ENCODE measurements around the gene ARSJ. TPM values are rescaled to one million over a fixed set of nuclear protein-coding genes. Genes with fewer than 3 reads are reported as not detected.
"Not testable (repeated sequence)": the region's sequence is repeated elsewhere in the genome, so short reads cannot be mapped to it uniquely, and the experiment has no call there.

Gene ARSJ
- total RNA-seq, 6 donors from 2014 or later = 5.4 to 29.3 (median 14.8) TPM

DNA sequence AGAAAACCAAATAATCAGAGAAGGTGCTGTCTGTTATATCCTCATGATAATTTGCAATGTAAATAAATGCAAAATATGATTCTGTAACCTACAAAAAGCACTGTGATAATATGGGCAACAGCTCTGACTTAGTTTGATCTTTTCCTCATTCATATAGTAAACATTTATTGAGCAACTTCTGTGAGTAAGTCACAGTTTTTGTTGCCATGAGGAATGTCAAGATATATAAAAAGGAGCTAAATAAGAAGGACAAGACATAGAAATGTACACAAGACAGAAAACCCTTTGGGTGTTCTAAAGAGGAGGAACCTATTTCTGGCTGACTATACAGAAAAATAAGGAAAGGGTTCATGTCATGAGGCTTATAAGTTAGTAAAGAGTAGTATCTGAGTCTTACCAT, 44.3 kb downstream of the ARSJ start:
- ATAC-seq (ENCODE audit: low FRiP score in 2 of 2) (no peak), DNase-seq (no peak)
- Histone ChIP-seq H3K4me3 (no peak overlapping the region), H3K27ac (no peak overlapping the region), H3K4me1 (no peaks in the 10 kb centered on the region), H3K36me3 (no peaks in the 10 kb centered on the region), H3K9me3 (no peaks in the 10 kb centered on the region), H3K27me3 (no peaks in the 10 kb centered on the region)
- TF ChIP-seq EP300 (IDR thresholded peaks at IDR 0.05) = no peak
- TF ChIP-seq, protein P1, sequence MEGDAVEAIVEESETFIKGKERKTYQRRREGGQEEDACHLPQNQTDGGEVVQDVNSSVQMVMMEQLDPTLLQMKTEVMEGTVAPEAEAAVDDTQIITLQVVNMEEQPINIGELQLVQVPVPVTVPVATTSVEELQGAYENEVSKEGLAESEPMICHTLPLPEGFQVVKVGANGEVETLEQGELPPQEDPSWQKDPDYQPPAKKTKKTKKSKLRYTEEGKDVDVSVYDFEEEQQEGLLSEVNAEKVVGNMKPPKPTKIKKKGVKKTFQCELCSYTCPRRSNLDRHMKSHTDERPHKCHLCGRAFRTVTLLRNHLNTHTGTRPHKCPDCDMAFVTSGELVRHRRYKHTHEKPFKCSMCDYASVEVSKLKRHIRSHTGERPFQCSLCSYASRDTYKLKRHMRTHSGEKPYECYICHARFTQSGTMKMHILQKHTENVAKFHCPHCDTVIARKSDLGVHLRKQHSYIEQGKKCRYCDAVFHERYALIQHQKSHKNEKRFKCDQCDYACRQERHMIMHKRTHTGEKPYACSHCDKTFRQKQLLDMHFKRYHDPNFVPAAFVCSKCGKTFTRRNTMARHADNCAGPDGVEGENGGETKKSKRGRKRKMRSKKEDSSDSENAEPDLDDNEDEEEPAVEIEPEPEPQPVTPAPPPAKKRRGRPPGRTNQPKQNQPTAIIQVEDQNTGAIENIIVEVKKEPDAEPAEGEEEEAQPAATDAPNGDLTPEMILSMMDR (IDR thresholded peaks at IDR 0.05) = no peak
- TF ChIP-seq POLR2AphosphoS5 (IDR thresholded peaks at IDR 0.05) = no peak
- no peak for TF ChIP-seq POLR2A (IDR thresholded peaks at IDR 0.05)

DNA sequence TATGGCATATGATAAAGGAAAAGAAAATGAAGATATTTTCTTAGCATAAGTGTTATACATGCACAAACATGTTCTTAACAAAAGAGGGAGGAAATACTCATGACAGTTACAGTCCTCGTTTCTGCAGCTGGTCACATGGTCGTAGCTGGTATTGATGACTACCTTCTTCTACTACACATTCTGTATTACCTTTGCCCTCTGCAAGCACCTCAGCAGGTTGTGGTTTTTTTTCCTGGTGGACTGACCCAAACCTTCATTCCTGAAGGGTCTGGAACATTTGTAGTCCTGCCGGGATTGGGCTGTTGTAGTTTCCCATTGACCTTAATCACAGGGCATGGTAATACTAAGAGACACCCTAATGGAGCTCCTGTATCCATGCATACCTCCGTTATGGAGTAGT, 54.7 kb downstream of the ARSJ start:
- ATAC-seq (ENCODE audit: low FRiP score in 2 of 2); H3K27me3 ChIP-seq; H3K27ac ChIP-seq; H3K9me3 ChIP-seq; DNase-seq; H3K36me3 ChIP-seq; H3K4me3 ChIP-seq; H3K4me1 ChIP-seq: not testable (repeated sequence)
- 92 to 93% methylated on average over 3 to 4 of the region's 4 CpGs for whole genome bisulfite sequencing, 2 donors

DNA sequence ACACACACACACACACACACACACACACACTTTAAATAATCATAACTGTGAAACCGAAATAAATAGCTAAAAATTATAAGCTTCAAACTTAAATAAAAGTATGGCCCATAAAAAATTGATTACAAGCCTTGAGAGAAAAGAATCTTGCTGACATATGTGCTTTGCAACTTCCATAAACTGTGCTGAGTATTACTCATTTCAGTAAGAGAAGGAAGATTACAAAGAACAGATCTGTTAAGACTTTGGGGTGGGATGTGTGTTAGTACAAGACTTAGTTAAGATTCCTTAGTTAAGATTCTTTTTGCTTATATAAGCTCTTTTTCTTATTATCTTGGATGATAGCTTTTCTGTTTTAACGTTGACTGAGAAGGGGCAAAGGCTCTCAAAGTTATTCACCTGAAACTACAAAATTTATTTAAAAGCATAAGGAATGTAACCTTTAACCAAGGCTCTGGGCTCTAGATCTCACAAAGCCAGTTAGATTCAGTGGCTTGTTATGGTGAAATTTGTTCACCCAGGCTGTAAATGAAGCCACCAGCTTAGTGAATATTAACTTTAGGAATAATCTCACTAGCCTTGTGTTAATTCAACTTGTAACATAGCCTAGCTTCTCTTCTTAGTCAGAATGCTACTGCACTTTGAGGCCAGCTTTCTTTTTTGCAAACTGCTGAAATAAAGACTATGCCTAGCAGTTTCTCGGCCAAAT, 58.2 kb downstream of the ARSJ start:
- no peak overlapping the region for H3K27ac ChIP-seq
- no peak for DNase-seq

DNA sequence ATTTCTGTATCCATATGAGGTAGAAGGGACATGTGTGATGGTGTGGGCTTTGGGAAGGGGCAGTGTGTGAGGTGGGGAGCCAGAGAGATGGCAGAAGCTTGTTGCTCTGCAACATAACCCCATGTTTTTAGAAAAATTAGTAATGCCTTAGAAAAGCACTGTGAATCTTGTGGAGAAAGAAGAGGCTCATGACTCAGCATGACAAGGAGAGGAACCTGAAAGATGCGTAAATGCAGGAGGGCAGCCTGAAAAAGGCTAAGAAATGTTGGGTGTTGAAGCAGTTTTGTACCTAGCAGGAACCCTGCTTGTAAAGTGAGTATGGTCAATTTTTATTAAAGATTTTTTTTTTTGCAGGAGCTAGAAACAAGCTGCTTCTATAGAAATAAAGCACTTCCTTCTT, 59.8 kb downstream of the ARSJ start:
- ATAC-seq (ENCODE audit: low FRiP score in 2 of 2) (no peak), DNase-seq (no peak)
- H3K27me3 ChIP-seq = no peaks in the 10 kb centered on the region
- TF ChIP-seq, protein P1 (IDR thresholded peaks at IDR 0.05) = no peak
- no peak for TF ChIP-seq POLR2A (IDR thresholded peaks at IDR 0.05)
- no peak for TF ChIP-seq POLR2AphosphoS5 (IDR thresholded peaks at IDR 0.05)
- no peak for TF ChIP-seq EP300 (IDR thresholded peaks at IDR 0.05)
- H3K9me3 ChIP-seq = no peaks in the 10 kb centered on the region
- H3K4me3 ChIP-seq = no peak overlapping the region
- H3K27ac ChIP-seq = no peak overlapping the region
- H3K36me3 ChIP-seq = no peaks in the 10 kb centered on the region
- no peaks in the 10 kb centered on the region for H3K4me1 ChIP-seq
- 85 to 89% methylated on average over 1 of the region's 1 CpG for WGBS, 2 donors

More for the DNA sequence above, 58.2 kb downstream of the ARSJ start:
- H3K27me3 ChIP-seq = no peaks in the 10 kb centered on the region
- H3K36me3 ChIP-seq = no peaks in the 10 kb centered on the region
- WGBS, 2 donors = 72 to 75% methylated on average over 3 of the region's 3 CpGs
- H3K9me3 ChIP-seq = no peaks in the 10 kb centered on the region
- no peak for TF ChIP-seq POLR2A (IDR thresholded peaks at IDR 0.05)
- no peak for TF ChIP-seq EP300 (IDR thresholded peaks at IDR 0.05)
- TF ChIP-seq, protein P1 (IDR thresholded peaks at IDR 0.05) = no peak
- TF ChIP-seq POLR2AphosphoS5 (IDR thresholded peaks at IDR 0.05) = no peak
- no peaks in the 10 kb centered on the region for H3K4me1 ChIP-seq
- no peak overlapping the region for H3K4me3 ChIP-seq
- ATAC-seq (ENCODE audit: low FRiP score in 2 of 2) = no peak

DNA sequence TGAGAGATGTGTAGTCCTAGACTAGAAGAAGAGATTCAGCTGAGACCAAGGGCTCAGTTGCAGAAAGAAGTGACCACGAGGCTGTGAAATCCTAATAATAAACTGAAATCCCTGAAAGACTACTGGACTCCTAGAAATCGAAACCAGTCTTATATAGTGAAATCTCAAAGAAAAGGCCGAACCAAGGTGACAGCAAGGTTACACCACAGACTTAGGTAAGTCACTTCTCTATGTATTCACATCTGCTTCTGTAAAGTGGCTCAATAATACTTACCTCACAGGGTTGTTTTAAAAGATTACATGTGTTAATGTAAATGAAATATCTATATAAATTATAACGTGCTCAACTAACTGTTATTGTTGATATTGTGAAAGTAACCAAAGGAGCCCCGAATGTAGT, 60.3 kb downstream of the ARSJ start:
- TF ChIP-seq POLR2AphosphoS5 (IDR thresholded peaks at IDR 0.05) (no peak), EP300 (IDR thresholded peaks at IDR 0.05) (no peak), POLR2A (IDR thresholded peaks at IDR 0.05) (no peak)
- TF ChIP-seq, protein P1 (IDR thresholded peaks at IDR 0.05) = no peak
- H3K27ac ChIP-seq = no peak overlapping the region
- no peak for DNase-seq
- no peaks in the 10 kb centered on the region for H3K36me3 ChIP-seq
- no peak overlapping the region for H3K4me3 ChIP-seq
- no peak for ATAC-seq (ENCODE audit: low FRiP score in 2 of 2)
- WGBS, 2 donors = 54% methylated on average over 5 of the region's 5 CpGs
- H3K27me3 ChIP-seq = no peaks in the 10 kb centered on the region
- H3K9me3 ChIP-seq = no peaks in the 10 kb centered on the region
- no peaks in the 10 kb centered on the region for H3K4me1 ChIP-seq
